Bronchial epithelial cell (primary cell): Measurements from ENCODE around the gene ABI3BP. TPM values are rescaled to one million over a fixed set of nuclear protein-coding genes. Genes with fewer than 3 reads are reported as not detected.

Source experiments
- DNase-seq: peaks from one replicate; pipeline ENCODE4 v3.0.0-alpha.2; 2010; ENCODE audit warnings: low read depth
- FAIRE-seq: peaks from 2 replicates; lab custom pipeline; 2011; peaks lifted over from hg19 to GRCh38; lab: Jason Lieb, UNC
- H3K27me3 ChIP-seq: 2 replicates; pipeline ENCODE4 v1.5.1; 2011; ENCODE audit warnings: low read length; ENCODE audit not compliant: control insufficient read depth, insufficient read depth
- H3K36me3 ChIP-seq: 2 replicates; pipeline ENCODE4 v1.5.1; 2011; ENCODE audit warnings: low read length; ENCODE audit not compliant: control insufficient read depth, insufficient read depth
- H3K4me3 ChIP-seq: 2 replicates; pipeline ENCODE4 v1.5.1; 2011; ENCODE audit warnings: mild to moderate bottlenecking, low read depth, low read length, control low read depth
- CTCF ChIP-seq: IDR thresholded peaks from 2 replicates; pipeline ENCODE4 v1.5.1; 2011; ENCODE audit warnings: mild to moderate bottlenecking, moderate library complexity, low read length, control low read depth, inconsistent platforms; ENCODE audit not compliant: insufficient read depth, severe bottlenecking
- total RNA-seq: library from RNA; depleted of rRNA; stranded (reverse); fragments of >200 nt; gene quantifications from 2 replicates; pipeline ENCODE4 v1.2.1, GENCODE V29; 2014

The ABI3BP gene
- total RNA-seq, 1 donor from 2014 or later = 0.53 TPM

DNA sequence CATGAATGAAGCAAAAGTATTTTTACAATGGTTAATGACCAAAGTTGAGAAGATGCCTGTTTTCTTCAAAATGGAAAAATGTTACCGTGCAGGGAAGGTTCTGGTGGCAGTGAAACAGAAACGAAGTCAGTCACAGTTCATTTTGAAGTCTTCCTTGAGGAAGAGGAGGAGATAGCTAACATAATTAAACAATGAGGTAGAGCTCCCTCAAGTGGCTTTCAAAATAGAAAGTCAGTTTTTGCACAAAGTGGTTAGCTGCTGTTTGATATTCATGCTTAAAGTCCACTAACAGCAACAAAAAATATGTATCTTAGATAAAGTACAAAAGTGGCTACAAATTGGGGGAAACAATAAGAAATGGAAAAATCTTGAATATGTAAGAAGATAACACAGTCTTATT, 196.7 kb downstream of the ABI3BP start:
- peak; percentile 43 for DNase-seq
- Histone ChIP-seq H3K36me3 (no peaks in the 10 kb centered on the region), H3K27me3 (no peaks in the 10 kb centered on the region), H3K4me3 (no peak overlapping the region)
- peak; percentile 14 for TF ChIP-seq CTCF
- no peak for FAIRE-seq

GRCh38 chr3:100789579-100789978, 203.6 kb downstream of the ABI3BP start:
- H3K4me3 ChIP-seq = no peak overlapping the region
- H3K27me3 ChIP-seq = no peaks in the 10 kb centered on the region
- no peak for TF ChIP-seq CTCF
- FAIRE-seq (no peak), DNase-seq (peak; percentile 38)
- no peaks in the 10 kb centered on the region for H3K36me3 ChIP-seq

DNA sequence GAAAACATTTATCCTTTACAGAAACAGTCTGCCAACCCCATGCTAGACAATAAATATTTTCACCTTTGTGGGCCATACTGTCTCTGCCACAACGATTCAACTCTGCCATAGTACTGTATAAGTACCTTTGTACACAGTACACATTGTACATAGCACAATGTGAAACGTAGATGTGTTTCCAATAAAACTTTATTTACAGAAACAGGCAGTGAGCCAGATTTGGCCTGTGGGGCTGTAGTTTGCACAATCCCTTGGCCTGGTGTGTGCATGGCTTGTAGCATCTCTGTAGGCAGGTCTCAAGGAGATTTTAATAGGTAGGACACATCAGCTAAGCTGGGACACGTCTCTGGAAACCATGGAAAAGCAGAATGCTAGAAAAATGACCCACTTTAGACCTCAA, 209.6 kb downstream of the ABI3BP start:
- DNase-seq (no peak), FAIRE-seq (no peak)
- Histone ChIP-seq H3K36me3 (no peaks in the 10 kb centered on the region), H3K4me3 (no peak overlapping the region), H3K27me3 (no peaks in the 10 kb centered on the region)
- no peak for TF ChIP-seq CTCF

DNA sequence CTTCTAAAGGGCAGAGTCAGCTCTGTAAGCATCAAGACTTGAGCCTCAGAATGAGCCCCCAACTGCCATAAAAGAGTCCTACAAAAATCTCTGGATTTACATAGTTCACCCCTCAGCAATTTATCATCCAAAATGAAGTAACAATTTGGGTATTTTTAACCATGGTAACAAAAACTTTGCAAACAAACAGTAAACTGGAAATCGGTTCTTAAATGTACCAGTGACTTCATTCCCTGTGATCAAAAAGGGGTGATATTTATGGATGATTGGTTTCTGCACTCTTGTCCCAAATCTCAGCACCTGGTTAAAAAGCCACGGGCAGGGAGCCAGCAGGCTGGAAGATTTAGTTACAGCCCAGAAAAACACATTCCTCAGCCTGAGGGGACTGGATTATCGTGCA, 210.3 kb downstream of the ABI3BP start:
- no peak for TF ChIP-seq CTCF
- no peaks in the 10 kb centered on the region for H3K36me3 ChIP-seq
- peak; percentile 40 for FAIRE-seq
- H3K4me3 ChIP-seq = no peak overlapping the region
- no peak for DNase-seq
- H3K27me3 ChIP-seq = no peaks in the 10 kb centered on the region

DNA sequence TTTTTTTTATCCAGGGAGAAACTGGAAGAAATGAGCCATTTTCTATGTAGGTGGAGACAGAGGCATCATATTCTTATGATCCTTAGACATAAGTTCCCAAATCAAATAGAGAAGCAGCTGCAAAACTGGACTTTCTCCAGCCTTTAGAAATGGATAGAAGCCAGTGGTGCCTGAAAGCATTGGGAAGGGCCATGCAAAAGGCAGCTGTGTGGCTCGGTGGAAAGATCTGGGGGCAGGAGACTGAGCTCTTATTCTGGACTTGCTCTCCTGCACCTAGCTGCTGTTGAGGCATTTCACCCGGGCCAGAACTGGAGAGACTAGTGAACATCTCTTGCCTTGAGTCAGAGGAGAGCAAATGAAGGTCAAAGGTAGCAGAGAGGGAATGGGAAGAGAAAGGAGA, 210.9 kb downstream of the ABI3BP start:
- no peaks in the 10 kb centered on the region for H3K27me3 ChIP-seq
- FAIRE-seq = no peak
- no peak for DNase-seq

More for the DNA sequence above, 210.9 kb downstream of the ABI3BP start:
- no peaks in the 10 kb centered on the region for H3K36me3 ChIP-seq
- TF ChIP-seq CTCF = no peak
- no peak overlapping the region for H3K4me3 ChIP-seq
